GM12878 (cell line): ENCODE results near the gene SLC2A5. TPM values are rescaled to one million over a fixed set of nuclear protein-coding genes. Genes with fewer than 3 reads are reported as not detected.

ENCODE experiments used
- ATAC-seq: fragments of 200-7000 bp; cut with Tn5 transposase; 3 replicates; pipeline ENCODE4 v1.9.1; 2020; ENCODE audit warnings: mild to moderate bottlenecking, moderate library complexity
- BruUV-seq: library from RNA; stranded (reverse); fragments of 400-500 nt; replicated peaks from 2 replicates; lab custom pipeline; 2021; lab: Mats Ljungman, UMichigan
- CTCF ChIA-PET: fragments of 300-600 bp; sonication (Branson Sonifier 250); formaldehyde crosslinking; extraction: SDS; loops from one replicate; lab custom pipeline; 2021; ENCODE audit warnings: inconsistent platforms; lab: Yijun Ruan, JAX
- POLR2A ChIA-PET: fragments of 350-600 bp; formaldehyde crosslinking; extraction: SDS; loops from one replicate; lab custom pipeline; 2021; ENCODE audit warnings: inconsistent platforms; lab: Charles Lee
- RAD21 ChIA-PET: fragments of 300-600 bp; sonication (Branson Sonifier 250); formaldehyde crosslinking; loops from one replicate; lab custom pipeline; 2023; ENCODE audit warnings: antibody characterized with exemption; ENCODE audit not compliant: unreplicated experiment; lab: Charles Lee
- SMC1A ChIA-PET: fragments of 300-600 bp; sonication (Branson Sonifier 250); formaldehyde crosslinking; loops from one replicate; lab custom pipeline; 2023; ENCODE audit not compliant: unreplicated experiment, uncharacterized antibody; lab: Charles Lee
- DNase-seq: peaks from one replicate; pipeline ENCODE4 v3.0.0-alpha.2; 2011; ENCODE audit warnings: low read depth, low spot score
- FAIRE-seq: peaks from 3 replicates; lab custom pipeline; 2011; peaks lifted over from hg19 to GRCh38; lab: Jason Lieb, UNC
- H2AFZ ChIP-seq: 2 replicates; pipeline ENCODE4 v1.6.0; 2011; ENCODE audit warnings: low read depth, low read length, control low read depth; ENCODE audit not compliant: control insufficient read depth
- H3K27ac ChIP-seq: 2 replicates; pipeline ENCODE4 v1.5.1; 2011; ENCODE audit warnings: control low read depth; ENCODE audit not compliant: control insufficient read depth, insufficient read depth
- H3K27me3 ChIP-seq, 2 experiments: replicated peaks in 1 of 2; 2 replicates each; pipeline versions ENCODE4 v1.6.0 to v1.6.1; 2011; ENCODE audit warnings: low read length in 1 of 2; ENCODE audit not compliant: control insufficient read depth in 2 of 2, insufficient read depth in 2 of 2
- H3K36me3 ChIP-seq, 2 experiments: 2 replicates each; pipeline ENCODE4 v1.5.1; 2011; ENCODE audit warnings: low read length in 1 of 2; ENCODE audit not compliant: control insufficient read depth in 2 of 2, insufficient read depth in 2 of 2
- H3K4me1 ChIP-seq: 2 replicates; pipeline ENCODE4 v1.6.1; 2011; ENCODE audit warnings: mild to moderate bottlenecking, low read length, moderate library complexity, mixed read lengths; ENCODE audit not compliant: control insufficient read depth, insufficient read depth
- H3K4me2 ChIP-seq: 2 replicates; pipeline ENCODE4 v1.6.0; 2011; ENCODE audit warnings: control low read depth; ENCODE audit not compliant: control insufficient read depth, insufficient read depth
- H3K4me3 ChIP-seq: fragments of 200-600 bp; sonication (generic); 2 replicates; pipeline ENCODE4 v1.5.1; 2016
- H3K79me2 ChIP-seq: 2 replicates; pipeline ENCODE4 v1.6.0; 2011; ENCODE audit warnings: low read length; ENCODE audit not compliant: control insufficient read depth, insufficient read depth
- H3K9ac ChIP-seq: 2 replicates; pipeline ENCODE4 v1.8.0; 2011; ENCODE audit warnings: low read length, control low read depth, mixed read lengths; ENCODE audit not compliant: control insufficient read depth, insufficient read depth
- H3K9me3 ChIP-seq: replicated peaks from 3 replicates; pipeline ENCODE4 v1.5.1; 2011; ENCODE audit warnings: mild to moderate bottlenecking, low read length; ENCODE audit not compliant: control insufficient read depth, insufficient read depth
- H4K20me1 ChIP-seq: 2 replicates; pipeline ENCODE4 v1.6.0; 2011; ENCODE audit not compliant: control insufficient read depth, insufficient read depth
- HCFC1 ChIP-seq: fragments of 150-350 bp; IDR thresholded peaks from 2 replicates; pipeline ENCODE4 v1.6.1; 2014; ENCODE audit warnings: low read length
- IKZF1 ChIP-seq: fragments of 450-650 bp; conservative IDR thresholded peaks from 2 replicates; pipeline ENCODE4 v1.6.1; 2017; ENCODE audit warnings: antibody characterized with exemption, mild to moderate bottlenecking
- JUNB ChIP-seq: IDR thresholded peaks from 2 replicates; pipeline ENCODE4 v1.6.1; 2016; ENCODE audit warnings: antibody characterized with exemption, mild to moderate bottlenecking
- MEF2A ChIP-seq: IDR thresholded peaks from 2 replicates; pipeline ENCODE4 v1.6.1; 2011; ENCODE audit warnings: low read depth, mild to moderate bottlenecking, low read length, moderate library complexity; ENCODE audit not compliant: insufficient read depth
- RFX5 ChIP-seq: IDR thresholded peaks from 2 replicates; pipeline ENCODE4 v1.6.1; 2011; ENCODE audit warnings: low read depth, low read length, improper control_type of control experiment
- SMARCA5 ChIP-seq: fragments of 450-650 bp; IDR thresholded peaks from 2 replicates; pipeline ENCODE4 v1.6.1; 2017; ENCODE audit warnings: mild to moderate bottlenecking
- YY1 ChIP-seq: IDR thresholded peaks from 2 replicates; pipeline ENCODE4 v1.6.1; 2011; ENCODE audit warnings: low read depth, mild to moderate bottlenecking, low read length
- ZNF24 ChIP-seq: fragments of 450-650 bp; IDR thresholded peaks from 2 replicates; pipeline ENCODE4 v1.6.1; 2017; ENCODE audit warnings: antibody characterized with exemption, mild to moderate bottlenecking
- WGBS: methylation state at CpG from one replicate; pipeline ENCODE4 v1.1.6; 2016; ENCODE audit warnings: low lambda C conversion rate; ENCODE audit not compliant: insufficient replicate concordance, insufficient coverage; ENCODE audit errors: missing lambda C conversion rate; 5-methylcytosine and 5-hydroxymethylcytosine counted together
- in situ Hi-C: fragments of 300-500 bp; cut with MboI; formaldehyde crosslinking; loops from 9 replicates; pipeline ENCODE4 v1.14.3; 2018; ENCODE audit warnings: mixed read lengths
- intact Hi-C: fragments of 100-400 bp; cut with micrococcal nuclease; formaldehyde crosslinking; loops from one replicate; pipeline ENCODE4 v1.14.2; 2022; ENCODE audit not compliant: unreplicated experiment
- polyA plus RNA-seq, 11 experiments: library from polyadenylated mRNA; depleted of rRNA in 4 of 11; unstranded in 6 of 11; stranded (reverse) in 5 of 11; fragments of >200 nt; fragmentation: Nextera tagmentation in 4 of 11; fragmentation: Illumina TruSeq in 1 of 11; extraction: Ambion mirVana in 4 of 11; extraction: Trizol in 1 of 11; gene quantifications; 1 replicate in 1 of 11; 2 replicates in 10 of 11; pipeline versions ENCODE4 v1.2.1 to v1.2.3, GENCODE V29; 2011 to 2016; ENCODE audit warnings: inconsistent platforms in 2 of 11, missing spikeins in 2 of 11, low read depth in 1 of 11
- total RNA-seq, 4 experiments: library from RNA; depleted of rRNA in 3 of 4; stranded (reverse); fragments of >200 nt in 3 of 4; fragmentation: Illumina TruSeq in 1 of 4; extraction: Trizol in 1 of 4; gene quantifications; 2 replicates each; pipeline versions ENCODE4 v1.2.1 to v1.2.3, GENCODE V29; 2013 to 2021
- TF ChIP-seq, protein P1 (sequence below): fragments of 450-650 bp; formaldehyde crosslinking; IDR thresholded peaks from 2 replicates; pipeline ENCODE4 v1.5.0; 2022; ENCODE audit warnings: mild to moderate bottlenecking, missing genetic modification characterization
- TF ChIP-seq, protein P2 (sequence below): fragments of 450-650 bp; IDR thresholded peaks from 2 replicates; pipeline ENCODE4 v1.6.1; 2017; ENCODE audit warnings: low read depth, mild to moderate bottlenecking, moderate library complexity

SLC2A5 gene
- total and polyA plus RNA-seq, 10 of the 15 experiments (the other 5 are each of a cell fraction or from before 2014, with no cell fraction given), result 4.5 to 76.6 (median 23.9) TPM

- Histone ChIP-seq H3K4me2 (no peak overlapping the region), H3K9me3 (peaks cover 4% of the 10 kb centered on the region; the same call in 2 of the 3 replicates), H3K79me2 (no peaks in the 10 kb centered on the region), H3K27me3 (no peaks in the 10 kb centered on the region), H3K9ac (no peak overlapping the region), H3K4me3 (no peak overlapping the region), H3K36me3 (no peaks in the 10 kb centered on the region), H2AFZ (no peak overlapping the region), H3K4me1 (peaks cover 16% of the 10 kb centered on the region), H4K20me1 (no peaks in the 10 kb centered on the region), H3K27ac (no peak overlapping the region)
- POLR2A ChIA-PET, result interaction anchor here (1.0 kb wide), 1 partner anchor 16 kb away, joined by 4 read pairs; no protein-coding TSS in a partner anchor
- in situ Hi-C loops (no loop called here), intact Hi-C loops (no loop called here)
- no peak for TF ChIP-seq JUNB
- ATAC-seq (no peak), DNase-seq (no peak), FAIRE-seq (no peak)
- BruUV-seq, result no TSS peak
- WGBS, result 48% methylated on average over 7 of the region's 7 CpGs
- RAD21 ChIA-PET, result interaction anchor here (1.0 kb wide), 1 partner anchor 81 kb away, joined by 3 read pairs; no protein-coding TSS in a partner anchor
- SMC1A ChIA-PET, result interaction anchor here (1.0 to 1.1 kb wide), 2 partner anchors 9 to 24 kb away, joined by 3 read pairs; no protein-coding TSS in a partner anchor
- CTCF ChIA-PET, result interaction anchor here (1.2 kb wide), 1 partner anchor 80 kb away, joined by 4 read pairs; no protein-coding TSS in a partner anchor
These were observed 16.0 kb upstream of the SLC2A5 start for GRCh38 chr1:9085306-9085940.

GRCh38 chr1:9084906-9085305 lies 15.5 kb upstream of the SLC2A5 start:
- no peak overlapping the region for H3K4me2 ChIP-seq
- H3K79me2 ChIP-seq, result no peaks in the 10 kb centered on the region
- H3K36me3 ChIP-seq, result no peaks in the 10 kb centered on the region
- no peak overlapping the region for H3K27ac ChIP-seq
- H3K9me3 ChIP-seq, result peaks cover 4% of the 10 kb centered on the region
- POLR2A ChIA-PET, result no interaction called here
- H4K20me1 ChIP-seq, result no peaks in the 10 kb centered on the region
- ATAC-seq (no peak), DNase-seq (no peak), FAIRE-seq (no peak)
- intact Hi-C loops, result no loop called here
- H2AFZ ChIP-seq, result no peak overlapping the region
- no peaks in the 10 kb centered on the region for H3K27me3 ChIP-seq
- 80% methylated on average over 8 of the region's 8 CpGs for WGBS
- H3K4me3 ChIP-seq, result no peak overlapping the region
- CTCF ChIA-PET, result interaction anchor here (1.7 kb wide), 1 partner anchor 80 kb away, joined by 4 read pairs; no protein-coding TSS in a partner anchor
- peaks cover 21% of the 10 kb centered on the region for H3K4me1 ChIP-seq
- RAD21 ChIA-PET, result interaction anchor here (1.0 kb wide), 1 partner anchor 80 kb away, joined by 3 read pairs; no protein-coding TSS in a partner anchor
- SMC1A ChIA-PET, result interaction anchor here (1.0 kb wide), 1 partner anchor 24 kb away, joined by 3 read pairs; no protein-coding TSS in a partner anchor
- no peak overlapping the region for H3K9ac ChIP-seq
- no TSS peak for BruUV-seq
- in situ Hi-C loops, result no loop called here
- TF ChIP-seq ZNF24, result no peak
- TF ChIP-seq, protein P1, sequence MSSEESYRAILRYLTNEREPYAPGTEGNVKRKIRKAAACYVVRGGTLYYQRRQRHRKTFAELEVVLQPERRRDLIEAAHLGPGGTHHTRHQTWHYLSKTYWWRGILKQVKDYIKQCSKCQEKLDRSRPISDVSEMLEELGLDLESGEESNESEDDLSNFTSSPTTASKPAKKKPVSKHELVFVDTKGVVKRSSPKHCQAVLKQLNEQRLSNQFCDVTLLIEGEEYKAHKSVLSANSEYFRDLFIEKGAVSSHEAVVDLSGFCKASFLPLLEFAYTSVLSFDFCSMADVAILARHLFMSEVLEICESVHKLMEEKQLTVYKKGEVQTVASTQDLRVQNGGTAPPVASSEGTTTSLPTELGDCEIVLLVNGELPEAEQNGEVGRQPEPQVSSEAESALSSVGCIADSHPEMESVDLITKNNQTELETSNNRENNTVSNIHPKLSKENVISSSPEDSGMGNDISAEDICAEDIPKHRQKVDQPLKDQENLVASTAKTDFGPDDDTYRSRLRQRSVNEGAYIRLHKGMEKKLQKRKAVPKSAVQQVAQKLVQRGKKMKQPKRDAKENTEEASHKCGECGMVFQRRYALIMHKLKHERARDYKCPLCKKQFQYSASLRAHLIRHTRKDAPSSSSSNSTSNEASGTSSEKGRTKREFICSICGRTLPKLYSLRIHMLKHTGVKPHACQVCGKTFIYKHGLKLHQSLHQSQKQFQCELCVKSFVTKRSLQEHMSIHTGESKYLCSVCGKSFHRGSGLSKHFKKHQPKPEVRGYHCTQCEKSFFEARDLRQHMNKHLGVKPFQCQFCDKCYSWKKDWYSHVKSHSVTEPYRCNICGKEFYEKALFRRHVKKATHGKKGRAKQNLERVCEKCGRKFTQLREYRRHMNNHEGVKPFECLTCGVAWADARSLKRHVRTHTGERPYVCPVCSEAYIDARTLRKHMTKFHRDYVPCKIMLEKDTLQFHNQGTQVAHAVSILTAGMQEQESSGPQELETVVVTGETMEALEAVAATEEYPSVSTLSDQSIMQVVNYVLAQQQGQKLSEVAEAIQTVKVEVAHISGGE (CRISPR knock-in tag), result no peak
- no peak for TF ChIP-seq RFX5
- no peak for TF ChIP-seq HCFC1
- no peak for TF ChIP-seq YY1
- TF ChIP-seq SMARCA5, result no peak
- TF ChIP-seq MEF2A, result no peak
- TF ChIP-seq IKZF1, result no peak
- TF ChIP-seq, protein P2, sequence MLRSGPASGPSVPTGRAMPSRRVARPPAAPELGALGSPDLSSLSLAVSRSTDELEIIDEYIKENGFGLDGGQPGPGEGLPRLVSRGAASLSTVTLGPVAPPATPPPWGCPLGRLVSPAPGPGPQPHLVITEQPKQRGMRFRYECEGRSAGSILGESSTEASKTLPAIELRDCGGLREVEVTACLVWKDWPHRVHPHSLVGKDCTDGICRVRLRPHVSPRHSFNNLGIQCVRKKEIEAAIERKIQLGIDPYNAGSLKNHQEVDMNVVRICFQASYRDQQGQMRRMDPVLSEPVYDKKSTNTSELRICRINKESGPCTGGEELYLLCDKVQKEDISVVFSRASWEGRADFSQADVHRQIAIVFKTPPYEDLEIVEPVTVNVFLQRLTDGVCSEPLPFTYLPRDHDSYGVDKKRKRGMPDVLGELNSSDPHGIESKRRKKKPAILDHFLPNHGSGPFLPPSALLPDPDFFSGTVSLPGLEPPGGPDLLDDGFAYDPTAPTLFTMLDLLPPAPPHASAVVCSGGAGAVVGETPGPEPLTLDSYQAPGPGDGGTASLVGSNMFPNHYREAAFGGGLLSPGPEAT, result no peak
